IgD-negative memory B cell (primary cell): Measurements from ENCODE around the gene GALK2. TPM values are rescaled to one million over a fixed set of nuclear protein-coding genes. Genes with fewer than 3 reads are reported as not detected.
"Not testable (repeated sequence)": the region's sequence is repeated elsewhere in the genome, so short reads cannot be mapped to it uniquely, and the experiment has no call there.

Source experiments
- H3K27ac Mint-ChIP-seq, 3 donors: one replicate each; pipeline ENCODE4 v1.8.0; 2020 to 2022; ENCODE audit warnings: mild to moderate bottlenecking in 3 of 3, mixed read lengths in 3 of 3, moderate library complexity in 1 of 3
- H3K27me3 Mint-ChIP-seq: one replicate; pipeline ENCODE4 v1.8.0; 2021; ENCODE audit warnings: mixed read lengths
- H3K36me3 Mint-ChIP-seq: one replicate; pipeline ENCODE4 v1.8.0; 2020; ENCODE audit warnings: mild to moderate bottlenecking, mixed read lengths
- H3K4me1 Mint-ChIP-seq, 3 donors: one replicate each; pipeline ENCODE4 v1.8.0; 2020 to 2022; ENCODE audit warnings: mixed read lengths in 3 of 3, mild to moderate bottlenecking in 1 of 3
- H3K4me3 Mint-ChIP-seq, 4 donors: one replicate each; pipeline ENCODE4 v1.8.0; 2020 to 2022; ENCODE audit warnings: mild to moderate bottlenecking in 4 of 4, mixed read lengths in 4 of 4, moderate library complexity in 3 of 4
- H3K9me3 Mint-ChIP-seq, 3 donors: one replicate each; pipeline ENCODE4 v1.8.0; 2020 to 2021; ENCODE audit warnings: mixed read lengths in 3 of 3, mild to moderate bottlenecking in 1 of 3
- polyA plus RNA-seq: library from polyadenylated mRNA; unstranded; fragments of 300-500 nt; fragmentation: Illumina TruSeq; gene quantifications from one replicate; pipeline ENCODE4 v1.2.3, GENCODE V29; 2021

GALK2 gene
- polyA plus RNA-seq, 1 donor from 2014 or later = 16.2 TPM

DNA sequence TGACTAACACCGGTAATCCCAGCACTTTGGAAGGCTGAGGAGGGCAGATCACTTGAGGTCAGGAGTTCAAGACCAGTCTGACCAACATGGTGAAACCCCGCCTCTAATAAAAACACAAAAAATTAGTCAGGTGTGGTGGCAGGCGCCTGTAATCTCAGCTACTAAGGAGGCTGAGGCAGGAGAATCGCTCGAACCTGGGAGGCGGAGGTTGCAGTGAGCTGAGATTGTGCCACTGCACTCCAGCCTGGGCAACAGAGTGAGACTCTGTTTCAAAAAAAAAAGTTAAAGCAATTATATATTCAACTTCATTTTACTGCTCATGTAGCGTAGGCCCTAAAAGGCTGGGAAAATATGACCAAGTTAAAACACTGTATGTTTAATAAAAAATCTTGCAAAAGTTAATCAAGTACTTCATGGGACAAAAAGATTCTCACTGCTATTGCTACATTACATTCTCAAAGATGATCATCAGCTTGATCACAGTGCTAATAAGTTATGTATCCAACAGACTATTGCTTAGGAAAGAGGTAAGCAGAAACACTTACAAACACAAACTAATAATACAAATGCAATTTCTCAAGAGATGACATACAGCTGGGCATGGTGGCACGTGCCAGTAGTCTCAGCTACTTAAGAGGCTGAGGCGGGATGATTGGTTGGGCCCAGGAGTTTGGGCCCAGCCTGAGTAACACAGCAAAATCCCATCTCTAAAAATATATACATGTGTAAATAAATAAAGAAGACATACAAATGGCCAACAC lies 17.3 kb upstream of the GALK2 start:
- Mint-ChIP-seq H3K27me3 (no peaks in the 10 kb centered on the region), H3K27ac (no peak overlapping the region), H3K4me3 (peak overlapping the region; percentile 23 to 92 (median 50)), H3K4me1 (peaks cover 35 to 48% (median 36%) of the 10 kb centered on the region in 3 donors), H3K36me3 (peaks cover 6% of the 10 kb centered on the region), H3K9me3 (no peaks in the 10 kb centered on the region)

DNA sequence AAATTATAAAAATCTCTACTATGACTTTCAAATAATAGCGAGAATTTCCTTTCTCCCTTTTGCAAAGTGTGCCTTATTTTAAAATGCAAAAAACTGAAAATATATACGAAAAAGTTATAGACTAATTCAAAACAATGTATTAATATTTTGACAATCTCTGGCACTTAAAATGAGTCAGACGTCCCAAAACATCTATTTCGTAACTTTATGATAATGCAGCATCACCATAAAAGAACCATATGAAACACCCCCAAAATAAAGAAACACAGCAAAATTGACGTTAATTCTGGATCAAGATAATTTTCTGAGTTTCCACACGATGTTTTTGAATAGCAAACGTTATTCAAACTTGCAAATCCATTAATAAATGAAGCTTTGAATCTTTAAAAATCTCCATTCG lies 15.7 kb upstream of the GALK2 start:
- H3K27me3 Mint-ChIP-seq = no peaks in the 10 kb centered on the region
- peak overlapping the region in 1 of 3 donors; percentile 71 for H3K27ac Mint-ChIP-seq
- no peaks in the 10 kb centered on the region for H3K9me3 Mint-ChIP-seq
- H3K36me3 Mint-ChIP-seq = peaks cover 6% of the 10 kb centered on the region
- peaks cover 23 to 35% (median 30%) of the 10 kb centered on the region in 3 donors for H3K4me1 Mint-ChIP-seq
- H3K4me3 Mint-ChIP-seq = peak overlapping the region; percentile 92 to 100 (median 99)

GRCh38 chr15:49154799-49155109 lies 15.3 kb upstream of the GALK2 start:
- Mint-ChIP-seq H3K27me3 (no peaks in the 10 kb centered on the region), H3K4me1 (peaks cover 21 to 32% (median 30%) of the 10 kb centered on the region in 3 donors), H3K36me3 (peaks cover 6% of the 10 kb centered on the region), H3K9me3 (no peaks in the 10 kb centered on the region), H3K4me3 (peak overlapping the region; percentile 92 to 100 (median 99)), H3K27ac (peak overlapping the region in 2 of 3 donors; percentile 71 to 92)

GRCh38 chr15:49155110-49155833 lies 14.8 kb upstream of the GALK2 start, which contains the start of gene COPS2:
Gene COPS2, minus strand, starts transcription at chr15:49155599. Its CDS starts 21 bp downstream, at chr15:49155578.
- Mint-ChIP-seq H3K27ac (peak within 1 kb of the TSS; percentile 71 to 99 (median 92)), H3K9me3 (no peaks in the 10 kb centered on the region), H3K4me1 (peaks cover 21 to 31% (median 30%) of the 10 kb centered on the region in 3 donors), H3K4me3 (peak within 1 kb of the TSS; percentile 92 to 100 (median 99)), H3K36me3 (peaks cover 6% of the 10 kb centered on the region), H3K27me3 (no peaks in the 10 kb centered on the region)

DNA sequence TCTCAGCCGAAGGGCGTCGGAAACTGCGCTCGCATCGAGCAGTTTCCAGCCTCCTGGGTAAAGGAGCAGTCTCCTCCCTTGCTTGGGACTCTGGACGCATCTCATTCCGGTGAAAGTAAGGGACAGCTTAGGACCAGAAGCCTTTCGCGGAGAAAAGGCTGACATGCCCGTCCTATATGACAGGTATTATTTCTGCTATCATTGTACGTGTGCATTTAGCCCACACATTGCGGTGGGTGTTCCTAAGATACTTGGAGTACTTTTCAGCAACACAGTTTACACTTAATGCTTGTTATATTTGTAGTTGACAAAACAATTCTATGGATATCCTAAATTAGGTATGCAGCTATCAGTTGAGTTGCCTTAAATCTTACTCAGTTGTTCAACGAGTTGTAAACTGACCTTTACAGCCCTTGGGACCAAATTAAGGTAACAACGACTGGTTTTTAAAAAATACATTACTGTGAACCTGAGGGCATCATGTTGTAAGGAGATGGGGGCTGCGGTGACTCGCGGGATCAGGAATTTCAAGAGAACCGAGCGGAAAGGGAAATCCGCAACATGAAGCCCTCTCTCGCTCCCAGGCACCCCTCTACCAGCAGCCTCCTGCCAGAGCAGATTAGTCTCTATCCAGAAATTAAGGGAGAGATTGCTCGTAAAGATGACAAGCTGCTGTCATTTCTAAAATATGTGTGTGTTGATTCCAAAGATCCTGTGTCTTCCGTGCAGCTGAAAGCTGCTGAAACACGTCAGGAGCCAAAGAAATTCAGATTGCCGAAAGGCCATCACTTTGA lies 14.0 kb upstream of the GALK2 start:
- Mint-ChIP-seq H3K27me3 (no peaks in the 10 kb centered on the region), H3K36me3 (peaks cover 4% of the 10 kb centered on the region), H3K4me3 (peak overlapping the region; percentile 92 to 100 (median 99)), H3K27ac (peak overlapping the region; percentile 71 to 99 (median 92)), H3K9me3 (no peaks in the 10 kb centered on the region), H3K4me1 (peaks cover 21 to 30% (median 28%) of the 10 kb centered on the region in 3 donors)

DNA sequence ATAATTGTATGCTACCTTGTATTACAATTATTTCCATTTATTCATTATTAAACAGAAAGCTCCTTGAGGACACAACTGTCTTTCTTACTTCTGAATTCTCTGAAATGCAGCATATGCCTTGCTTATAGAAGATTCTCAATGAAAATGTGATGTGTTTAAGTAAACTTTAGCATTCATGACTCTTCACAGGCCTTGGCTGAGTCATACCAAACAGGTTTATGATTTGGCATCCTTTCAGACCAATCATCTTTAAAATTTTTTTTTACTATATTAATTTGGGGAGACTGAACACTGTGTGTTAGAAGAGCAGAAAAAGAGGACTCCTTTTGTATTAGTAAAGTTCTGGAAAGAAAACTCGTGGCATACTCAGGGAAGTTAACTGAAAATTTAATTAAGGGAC lies 6.4 kb upstream of the GALK2 start:
- H3K4me1 Mint-ChIP-seq = peaks cover 0 to 1% (median 0%) of the 10 kb centered on the region in 3 donors
- no peaks in the 10 kb centered on the region for H3K9me3 Mint-ChIP-seq
- H3K36me3 Mint-ChIP-seq = peaks cover 12% of the 10 kb centered on the region
- no peaks in the 10 kb centered on the region for H3K27me3 Mint-ChIP-seq
- no peak overlapping the region for H3K27ac Mint-ChIP-seq
- no peak overlapping the region for H3K4me3 Mint-ChIP-seq

- no peaks in the 10 kb centered on the region for H3K27me3 Mint-ChIP-seq
- no peak overlapping the region for H3K27ac Mint-ChIP-seq
- H3K4me1 Mint-ChIP-seq = peaks cover 4 to 8% (median 7%) of the 10 kb centered on the region in 3 donors
- H3K4me3 Mint-ChIP-seq = no peak overlapping the region
- peaks cover 12% of the 10 kb centered on the region for H3K36me3 Mint-ChIP-seq
- H3K9me3 Mint-ChIP-seq = no peaks in the 10 kb centered on the region
These were observed 5.2 kb upstream of the GALK2 start for GRCh38 chr15:49164865-49165264.

- no peaks in the 10 kb centered on the region for H3K9me3 Mint-ChIP-seq
- H3K4me1 Mint-ChIP-seq = peaks cover 9 to 29% (median 21%) of the 10 kb centered on the region in 3 donors
- H3K4me3 Mint-ChIP-seq = peak overlapping the region in 1 of 4 donors; percentile 97
- H3K27ac Mint-ChIP-seq = no peak overlapping the region
- peaks cover 5% of the 10 kb centered on the region for H3K36me3 Mint-ChIP-seq
- H3K27me3 Mint-ChIP-seq = no peaks in the 10 kb centered on the region
These were observed 2.0 kb upstream of the GALK2 start for GRCh38 chr15:49168016-49168415.

- no peaks in the 10 kb centered on the region for H3K9me3 Mint-ChIP-seq
- peak overlapping the region in 3 of 4 donors; percentile 71 to 97 (median 97) for H3K4me3 Mint-ChIP-seq
- no peaks in the 10 kb centered on the region for H3K27me3 Mint-ChIP-seq
- peaks cover 14 to 35% (median 30%) of the 10 kb centered on the region in 3 donors for H3K4me1 Mint-ChIP-seq
- no peak overlapping the region for H3K27ac Mint-ChIP-seq
- H3K36me3 Mint-ChIP-seq = peaks cover 4% of the 10 kb centered on the region
These were observed 1.7 kb downstream of the GALK2 start for GRCh38 chr15:49171790-49172189.

DNA sequence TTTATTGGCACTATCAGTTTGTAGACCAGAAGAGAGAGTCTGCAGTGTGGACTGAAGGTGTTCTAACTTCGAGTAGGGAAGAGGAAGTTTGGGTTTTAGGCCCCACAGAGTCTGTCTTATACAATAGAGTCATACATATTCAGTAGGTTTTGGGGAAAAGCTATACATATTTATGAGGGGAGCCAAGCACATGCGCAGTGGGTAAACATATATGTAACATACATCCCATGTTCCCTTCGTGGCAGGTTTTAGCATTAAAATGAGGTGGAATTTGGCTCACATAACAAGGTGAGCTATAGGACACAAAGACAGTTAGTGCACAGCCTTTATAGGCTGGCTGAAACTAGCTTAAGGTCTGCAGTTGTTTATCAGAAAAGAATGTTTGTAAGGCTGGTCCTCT lies 4.9 kb downstream of the GALK2 start:
- Mint-ChIP-seq H3K4me1 (peaks cover 13 to 26% (median 23%) of the 10 kb centered on the region in 3 donors), H3K4me3 (no peak overlapping the region), H3K9me3 (no peaks in the 10 kb centered on the region)

GRCh38 chr15:49175582-49176397 lies 5.7 kb downstream of the GALK2 start:
- H3K27me3 Mint-ChIP-seq, H3K36me3 Mint-ChIP-seq, H3K27ac Mint-ChIP-seq, H3K9me3 Mint-ChIP-seq, H3K4me3 Mint-ChIP-seq: not testable (repeated sequence)
- peaks cover 13 to 25% (median 16%) of the 10 kb centered on the region in 3 donors for H3K4me1 Mint-ChIP-seq

More for the DNA sequence above, 4.9 kb downstream of the GALK2 start:
- no peak overlapping the region for H3K27ac Mint-ChIP-seq
- peaks cover 8% of the 10 kb centered on the region for H3K36me3 Mint-ChIP-seq
- H3K27me3 Mint-ChIP-seq = no peaks in the 10 kb centered on the region

DNA sequence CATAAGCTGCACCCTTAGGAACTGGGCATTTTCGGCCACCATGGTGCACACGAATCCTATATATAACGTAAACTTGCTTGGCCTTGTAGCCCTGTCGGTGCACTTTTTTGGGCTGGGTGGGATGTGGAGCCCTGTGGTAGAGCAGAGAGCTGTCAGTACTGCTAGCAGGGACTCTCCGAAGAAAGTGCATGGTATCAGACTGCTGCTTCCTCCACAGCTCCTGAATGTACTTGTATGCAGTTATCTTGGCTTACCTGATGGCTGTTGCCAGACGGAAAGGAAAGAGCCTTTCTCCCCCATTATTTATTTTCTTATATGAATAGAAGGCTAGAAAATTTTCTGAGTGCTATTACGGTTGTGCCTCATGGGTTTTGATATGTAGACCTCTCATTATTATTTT lies 8.4 kb downstream of the GALK2 start:
- H3K4me1 Mint-ChIP-seq = peaks cover 8 to 12% (median 9%) of the 10 kb centered on the region in 3 donors
- H3K36me3 Mint-ChIP-seq = peaks cover 8% of the 10 kb centered on the region
- no peak overlapping the region for H3K4me3 Mint-ChIP-seq
- no peak overlapping the region for H3K27ac Mint-ChIP-seq
- H3K27me3 Mint-ChIP-seq = no peaks in the 10 kb centered on the region
- peaks cover 0 to 4% (median 3%) of the 10 kb centered on the region in 3 donors for H3K9me3 Mint-ChIP-seq

- Mint-ChIP-seq H3K36me3 (peaks cover 13% of the 10 kb centered on the region), H3K27me3 (no peaks in the 10 kb centered on the region), H3K27ac (no peak overlapping the region), H3K4me3 (no peak overlapping the region), H3K4me1 (peaks cover 9 to 11% (median 10%) of the 10 kb centered on the region in 3 donors), H3K9me3 (peaks cover 2 to 4% (median 3%) of the 10 kb centered on the region in 3 donors)
These were observed 9.6 kb downstream of the GALK2 start for GRCh38 chr15:49179433-49180190.
